ENCODE results near the gene GRID1. TPM values are rescaled to one million over a fixed set of nuclear protein-coding genes. Genes with fewer than 3 reads are reported as not detected.

The GRID1 gene
- total and polyA plus RNA-seq, 9 of the 15 experiments (the other 6 are each of a cell fraction or from before 2014, with no cell fraction given): 0.01 to 7.2 (median 1.2) TPM

- Histone ChIP-seq H3K4me2 (ENCODE audit: insufficient read depth, low read length) (no peak overlapping the region), H3K9ac (ENCODE audit: insufficient read depth in 1 of 2, low read depth in 2 of 2, low read length in 2 of 2) (no peak overlapping the region), H2AFZ (ENCODE audit: low read depth, low read length) (no peak overlapping the region), H3K36me3 (ENCODE audit: control insufficient read depth, insufficient read depth, low read length) (no peaks in the 10 kb centered on the region), H3K9me3 (replicated peaks; ENCODE audit: control insufficient read depth, insufficient read depth, low read depth, low read length) (no peaks in the 10 kb centered on the region), H3K4me3 (no peak overlapping the region), H4K20me1 (replicated peaks; ENCODE audit: control insufficient read depth, insufficient read depth, low read length) (no peaks in the 10 kb centered on the region), H3K79me2 (ENCODE audit: control insufficient read depth, insufficient read depth, low read length) (no peaks in the 10 kb centered on the region), H3K27ac (ENCODE audit: extremely low read depth, low read depth, low read length) (no peak overlapping the region), H3K4me1 (replicated peaks in 1 of 2; ENCODE audit: control insufficient read depth in 2 of 2, insufficient read depth in 2 of 2, low read length in 2 of 2) (no peaks in the 10 kb centered on the region), H3K9me1 (ENCODE audit: control insufficient read depth, insufficient read depth, low read length) (no peaks in the 10 kb centered on the region), H3K27me3 (ENCODE audit: control insufficient read depth in 2 of 2, insufficient read depth in 2 of 2, low read length in 2 of 2) (no peaks in the 10 kb centered on the region)
- intact Hi-C loops (cut with micrococcal nuclease): no loop called here
- POLR2A ChIA-PET: interaction anchor here (0.6 kb wide), 1 partner anchor 48 kb away, joined by 3 read pairs; no protein-coding TSS in a partner anchor
- in situ Hi-C loops (cut with MboI): no loop called here
- BruUV-seq (replicated peaks): no TSS peak
- 0% methylated on average over 3 of the region's 3 CpGs for WGBS (ENCODE audit: insufficient coverage, low coverage, missing lambda C conversion rate)
- FAIRE-seq: no peak
- DNase-seq (ENCODE audit: extremely low read depth in 1 of 4, low spot score in 3 of 4): no peak
- CTCF ChIA-PET (ENCODE audit: low intra/inter-chr PET ratio): no interaction called here
- ATAC-seq: no peak
- TF ChIP-seq IFI16 (CRISPR knock-in tag; IDR thresholded peaks at IDR 0.05): no peak
- TF ChIP-seq FOXJ2 (tag; IDR thresholded peaks at IDR 0.05): no peak
- TF ChIP-seq CREB3 (tag; conservative IDR thresholded peaks at IDR 0.05; ENCODE audit: low read depth): no peak
- no peak for TF ChIP-seq FUS (optimal IDR thresholded peaks at IDR 0.05; ENCODE audit: low read depth, low read length)
- no peak for TF ChIP-seq HEY1 (CRISPR knock-in tag; IDR thresholded peaks at IDR 0.05; ENCODE audit: borderline replicate concordance)
- TF ChIP-seq BHLHE40 (IDR thresholded peaks at IDR 0.05; ENCODE audit: low read length): no peak
- TF ChIP-seq BMI1 (IDR thresholded peaks at IDR 0.05; ENCODE audit: low read length): no peak
- no peak for TF ChIP-seq HIVEP1 (CRISPR knock-in tag; IDR thresholded peaks at IDR 0.05)
- TF ChIP-seq NFRKB (IDR thresholded peaks at IDR 0.05; ENCODE audit: low read depth): no peak
- TF ChIP-seq ZNF277 (CRISPR knock-in tag; IDR thresholded peaks at IDR 0.05; ENCODE audit: borderline replicate concordance): no peak
- no peak for TF ChIP-seq ZBTB8A (IDR thresholded peaks at IDR 0.05; ENCODE audit: partially characterized antibody)
- no peak for TF ChIP-seq FOXK1 (CRISPR knock-in tag; IDR thresholded peaks at IDR 0.05; ENCODE audit: borderline replicate concordance)
- TF ChIP-seq IRF2 (CRISPR knock-in tag; IDR thresholded peaks at IDR 0.05): no peak
- no peak for TF ChIP-seq E2F3 (CRISPR knock-in tag; IDR thresholded peaks at IDR 0.05)
- TF ChIP-seq ZNF134 (CRISPR knock-in tag; conservative IDR thresholded peaks at IDR 0.05): no peak
- TF ChIP-seq HMG20A (CRISPR knock-in tag; conservative IDR thresholded peaks at IDR 0.05): no peak
These were observed 114.0 kb downstream of the GRID1 start for GRCh38 chr10:86252556-86252955.
